HEK293 (cell line): ENCODE data around the gene SLC39A1.
A peak's percentile ranks its signal among the peaks of the same experiment; 100 is the strongest.

ENCODE experiments used
- GLI2 ChIP-seq: fragments of 450-650 bp; formaldehyde crosslinking; IDR thresholded peaks from 2 replicates; pipeline ENCODE4; 2017; ENCODE audit warnings: missing biosample characterization, missing genetic modification characterization, low read depth, borderline replicate concordance
- IKZF3 ChIP-seq: fragments of 450-650 bp; IDR thresholded peaks from 2 replicates; pipeline ENCODE4 v1.5.0; 2018; ENCODE audit warnings: missing biosample characterization, mild to moderate bottlenecking, missing genetic modification characterization, moderate library complexity
- KLF1 ChIP-seq: fragments of 450-650 bp; formaldehyde crosslinking; IDR thresholded peaks from 2 replicates; pipeline ENCODE4 v1.5.1; 2016; ENCODE audit warnings: missing biosample characterization, missing genetic modification characterization
- SETDB1 ChIP-seq: IDR thresholded peaks from one replicate; pipeline ENCODE4 v1.6.1; 2017; ENCODE audit warnings: mild to moderate bottlenecking, low read length, moderate library complexity, mixed read lengths; ENCODE audit not compliant: insufficient read length
- SP3 ChIP-seq: fragments of 450-650 bp; formaldehyde crosslinking; IDR thresholded peaks from 2 replicates; pipeline ENCODE4 v1.5.1; 2016; ENCODE audit warnings: missing biosample characterization, missing genetic modification characterization
- ZNF114 ChIP-seq: fragments of 450-650 bp; formaldehyde crosslinking; IDR thresholded peaks from 2 replicates; pipeline ENCODE4 v1.5.0; 2017; ENCODE audit warnings: missing biosample characterization, missing genetic modification characterization
- ZNF140 ChIP-seq: fragments of 450-650 bp; formaldehyde crosslinking; IDR thresholded peaks from 2 replicates; pipeline ENCODE4 v1.5.1; 2016; ENCODE audit warnings: missing biosample characterization, missing genetic modification characterization
- ZNF155 ChIP-seq: fragments of 450-650 bp; formaldehyde crosslinking; IDR thresholded peaks from 2 replicates; pipeline ENCODE4 v1.5.1; 2016; ENCODE audit warnings: missing biosample characterization, missing genetic modification characterization
- ZNF211 ChIP-seq: fragments of 450-650 bp; formaldehyde crosslinking; IDR thresholded peaks from 2 replicates; pipeline ENCODE4 v1.5.1; 2016; ENCODE audit warnings: low read depth, missing biosample characterization, missing genetic modification characterization
- ZNF24 ChIP-seq: fragments of 450-650 bp; formaldehyde crosslinking; IDR thresholded peaks from 2 replicates; pipeline ENCODE4 v1.5.1; 2016; ENCODE audit warnings: missing biosample characterization, missing genetic modification characterization
- ZNF248 ChIP-seq: fragments of 450-650 bp; formaldehyde crosslinking; IDR thresholded peaks from 2 replicates; pipeline ENCODE4 v1.5.1; 2017; ENCODE audit warnings: missing biosample characterization, missing genetic modification characterization
- ZNF274 ChIP-seq, 2 experiments: fragments of 200-500 bp in 1 of 2; fragments of 450-650 bp in 1 of 2; sonication (Bioruptor generic) in 1 of 2; formaldehyde crosslinking in 1 of 2; IDR thresholded peaks; 2 replicates each; pipeline versions ENCODE4 v1.5.1 to v1.6.1; 2014 to 2016; ENCODE audit warnings: borderline replicate concordance in 1 of 2, inconsistent platforms in 1 of 2, low read length in 1 of 2, missing biosample characterization in 1 of 2, missing genetic modification characterization in 1 of 2
- ZNF394 ChIP-seq: fragments of 450-650 bp; formaldehyde crosslinking; IDR thresholded peaks from 2 replicates; pipeline ENCODE4 v1.5.1; 2016; ENCODE audit warnings: missing biosample characterization, missing genetic modification characterization, mild to moderate bottlenecking, moderate library complexity, borderline replicate concordance
- ZNF544 ChIP-seq: fragments of 450-650 bp; formaldehyde crosslinking; IDR thresholded peaks from 2 replicates; pipeline ENCODE4 v1.5.0; 2017; ENCODE audit warnings: missing biosample characterization, missing genetic modification characterization
- ZNF571 ChIP-seq: fragments of 450-650 bp; formaldehyde crosslinking; IDR thresholded peaks from 2 replicates; pipeline ENCODE4 v1.5.0; 2017; ENCODE audit warnings: missing biosample characterization, missing genetic modification characterization
- ZNF623 ChIP-seq: fragments of 450-650 bp; formaldehyde crosslinking; IDR thresholded peaks from 2 replicates; pipeline ENCODE4 v1.5.1; 2016; ENCODE audit warnings: missing biosample characterization, missing genetic modification characterization
- ZNF707 ChIP-seq: fragments of 450-650 bp; formaldehyde crosslinking; IDR thresholded peaks from 2 replicates; pipeline ENCODE4 v1.5.1; 2016; ENCODE audit warnings: missing biosample characterization, missing genetic modification characterization
- ZNF785 ChIP-seq: fragments of 450-650 bp; formaldehyde crosslinking; IDR thresholded peaks from 2 replicates; pipeline ENCODE4 v1.5.1; 2016; ENCODE audit warnings: missing biosample characterization, missing genetic modification characterization
- ZNF792 ChIP-seq: fragments of 450-650 bp; formaldehyde crosslinking; IDR thresholded peaks from 2 replicates; pipeline ENCODE4 v1.5.1; 2016; ENCODE audit warnings: missing biosample characterization, missing genetic modification characterization
- ZSCAN16 ChIP-seq: fragments of 450-650 bp; formaldehyde crosslinking; IDR thresholded peaks from 2 replicates; pipeline ENCODE4 v1.5.1; 2016; ENCODE audit warnings: missing biosample characterization, missing genetic modification characterization
- ZSCAN23 ChIP-seq: fragments of 450-650 bp; formaldehyde crosslinking; IDR thresholded peaks from 2 replicates; pipeline ENCODE4 v1.5.1; 2016; ENCODE audit warnings: missing biosample characterization, missing genetic modification characterization
- TF ChIP-seq, protein P1 (sequence below): fragments of 450-650 bp; formaldehyde crosslinking; IDR thresholded peaks from 2 replicates; pipeline ENCODE4 v1.5.1; 2016; ENCODE audit warnings: missing biosample characterization, missing genetic modification characterization
- TF ChIP-seq, protein P2 (sequence below): fragments of 450-650 bp; formaldehyde crosslinking; IDR thresholded peaks from 2 replicates; pipeline ENCODE4 v1.5.0; 2017; ENCODE audit warnings: missing biosample characterization, missing genetic modification characterization, borderline replicate concordance
- TF ChIP-seq, protein P3 (sequence below): fragments of 450-650 bp; formaldehyde crosslinking; conservative IDR thresholded peaks from 2 replicates; pipeline ENCODE4 v1.5.1; 2016; ENCODE audit warnings: low read depth, missing biosample characterization, missing genetic modification characterization
- TF ChIP-seq, protein P4 (sequence below): fragments of 450-650 bp; formaldehyde crosslinking; IDR thresholded peaks from 2 replicates; pipeline ENCODE4 v1.5.1; 2016; ENCODE audit warnings: missing biosample characterization, missing genetic modification characterization
- TF ChIP-seq, protein P5 (sequence below): fragments of 450-650 bp; formaldehyde crosslinking; IDR thresholded peaks from 2 replicates; pipeline ENCODE4 v1.5.1; 2016; ENCODE audit warnings: missing biosample characterization, missing genetic modification characterization

Gene SLC39A1

DNA sequence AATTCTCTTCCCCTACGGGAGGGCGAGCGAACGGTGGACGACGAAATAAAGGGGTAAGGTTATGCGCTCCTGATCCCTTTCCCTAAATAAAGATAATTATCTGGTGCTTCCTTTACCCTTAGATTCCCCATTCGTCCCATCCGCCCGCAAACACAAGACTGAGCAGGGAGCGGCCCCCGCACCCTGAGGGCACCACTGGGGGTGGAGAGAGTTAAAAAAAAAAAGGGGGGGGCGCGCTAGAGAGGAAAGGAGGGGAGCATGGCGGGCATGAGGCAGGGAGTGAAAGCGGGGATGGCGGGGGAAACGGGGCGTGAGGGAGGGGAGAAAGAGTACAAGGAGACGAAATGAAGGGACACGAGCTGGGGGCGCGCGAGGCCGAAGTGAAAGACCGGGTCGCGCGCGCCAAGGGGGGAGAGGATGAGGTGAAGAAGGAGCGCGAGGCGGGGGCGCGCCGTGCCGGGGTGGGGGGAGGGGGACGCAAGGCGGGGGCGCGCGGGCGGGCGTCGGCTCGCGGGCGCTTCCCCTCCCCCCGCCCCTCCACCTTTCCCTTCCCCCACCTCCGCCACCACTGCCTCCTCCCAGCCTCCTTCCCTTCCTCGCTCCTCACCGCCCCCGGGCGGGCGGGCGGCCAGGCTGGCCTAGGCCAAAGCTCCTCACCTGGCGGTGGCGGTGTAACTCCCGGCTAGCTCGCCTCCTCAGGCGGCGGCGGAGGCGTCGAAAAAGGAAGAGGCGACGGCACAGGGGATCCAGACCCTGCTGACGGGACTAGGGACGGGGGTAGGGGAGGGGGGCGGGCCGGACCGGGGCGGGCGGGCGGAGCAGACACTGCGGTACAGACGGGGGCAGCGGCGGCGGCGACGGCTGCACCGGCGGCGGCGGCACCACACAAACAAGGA, 41.0 kb downstream of the SLC39A1 start (continued):
- no peak for TF ChIP-seq ZNF707 (tag by site-specific recombination)
- no peak for TF ChIP-seq ZNF248 (tag by site-specific recombination)
- TF ChIP-seq ZNF211 (tag by site-specific recombination) = no peak
- TF ChIP-seq SP3 = no peak
- no peak for TF ChIP-seq ZSCAN23 (tag by site-specific recombination)
- TF ChIP-seq ZNF571 (tag by site-specific recombination) = no peak
- TF ChIP-seq GLI2 = no peak
- TF ChIP-seq ZNF792 (tag by site-specific recombination) = no peak
- no peak for TF ChIP-seq ZSCAN16
- no peak for TF ChIP-seq ZNF623 (tag by site-specific recombination)
- TF ChIP-seq, protein P1, sequence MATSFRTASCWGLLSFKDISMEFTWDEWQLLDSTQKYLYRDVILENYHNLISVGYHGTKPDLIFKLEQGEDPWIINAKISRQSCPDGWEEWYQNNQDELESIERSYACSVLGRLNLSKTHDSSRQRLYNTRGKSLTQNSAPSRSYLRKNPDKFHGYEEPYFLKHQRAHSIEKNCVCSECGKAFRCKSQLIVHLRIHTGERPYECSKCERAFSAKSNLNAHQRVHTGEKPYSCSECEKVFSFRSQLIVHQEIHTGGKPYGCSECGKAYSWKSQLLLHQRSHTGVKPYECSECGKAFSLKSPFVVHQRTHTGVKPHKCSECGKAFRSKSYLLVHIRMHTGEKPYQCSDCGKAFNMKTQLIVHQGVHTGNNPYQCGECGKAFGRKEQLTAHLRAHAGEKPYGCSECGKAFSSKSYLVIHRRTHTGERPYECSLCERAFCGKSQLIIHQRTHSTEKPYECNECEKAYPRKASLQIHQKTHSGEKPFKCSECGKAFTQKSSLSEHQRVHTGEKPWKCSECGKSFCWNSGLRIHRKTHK (tag by site-specific recombination) = no peak
- no peak for TF ChIP-seq SETDB1
- TF ChIP-seq ZNF114 (tag by site-specific recombination) = no peak
- TF ChIP-seq, protein P2, sequence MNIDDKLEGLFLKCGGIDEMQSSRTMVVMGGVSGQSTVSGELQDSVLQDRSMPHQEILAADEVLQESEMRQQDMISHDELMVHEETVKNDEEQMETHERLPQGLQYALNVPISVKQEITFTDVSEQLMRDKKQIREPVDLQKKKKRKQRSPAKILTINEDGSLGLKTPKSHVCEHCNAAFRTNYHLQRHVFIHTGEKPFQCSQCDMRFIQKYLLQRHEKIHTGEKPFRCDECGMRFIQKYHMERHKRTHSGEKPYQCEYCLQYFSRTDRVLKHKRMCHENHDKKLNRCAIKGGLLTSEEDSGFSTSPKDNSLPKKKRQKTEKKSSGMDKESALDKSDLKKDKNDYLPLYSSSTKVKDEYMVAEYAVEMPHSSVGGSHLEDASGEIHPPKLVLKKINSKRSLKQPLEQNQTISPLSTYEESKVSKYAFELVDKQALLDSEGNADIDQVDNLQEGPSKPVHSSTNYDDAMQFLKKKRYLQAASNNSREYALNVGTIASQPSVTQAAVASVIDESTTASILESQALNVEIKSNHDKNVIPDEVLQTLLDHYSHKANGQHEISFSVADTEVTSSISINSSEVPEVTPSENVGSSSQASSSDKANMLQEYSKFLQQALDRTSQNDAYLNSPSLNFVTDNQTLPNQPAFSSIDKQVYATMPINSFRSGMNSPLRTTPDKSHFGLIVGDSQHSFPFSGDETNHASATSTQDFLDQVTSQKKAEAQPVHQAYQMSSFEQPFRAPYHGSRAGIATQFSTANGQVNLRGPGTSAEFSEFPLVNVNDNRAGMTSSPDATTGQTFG (tag by site-specific recombination) = no peak
- no peak for TF ChIP-seq ZNF140 (tag by site-specific recombination)
- TF ChIP-seq, protein P3, sequence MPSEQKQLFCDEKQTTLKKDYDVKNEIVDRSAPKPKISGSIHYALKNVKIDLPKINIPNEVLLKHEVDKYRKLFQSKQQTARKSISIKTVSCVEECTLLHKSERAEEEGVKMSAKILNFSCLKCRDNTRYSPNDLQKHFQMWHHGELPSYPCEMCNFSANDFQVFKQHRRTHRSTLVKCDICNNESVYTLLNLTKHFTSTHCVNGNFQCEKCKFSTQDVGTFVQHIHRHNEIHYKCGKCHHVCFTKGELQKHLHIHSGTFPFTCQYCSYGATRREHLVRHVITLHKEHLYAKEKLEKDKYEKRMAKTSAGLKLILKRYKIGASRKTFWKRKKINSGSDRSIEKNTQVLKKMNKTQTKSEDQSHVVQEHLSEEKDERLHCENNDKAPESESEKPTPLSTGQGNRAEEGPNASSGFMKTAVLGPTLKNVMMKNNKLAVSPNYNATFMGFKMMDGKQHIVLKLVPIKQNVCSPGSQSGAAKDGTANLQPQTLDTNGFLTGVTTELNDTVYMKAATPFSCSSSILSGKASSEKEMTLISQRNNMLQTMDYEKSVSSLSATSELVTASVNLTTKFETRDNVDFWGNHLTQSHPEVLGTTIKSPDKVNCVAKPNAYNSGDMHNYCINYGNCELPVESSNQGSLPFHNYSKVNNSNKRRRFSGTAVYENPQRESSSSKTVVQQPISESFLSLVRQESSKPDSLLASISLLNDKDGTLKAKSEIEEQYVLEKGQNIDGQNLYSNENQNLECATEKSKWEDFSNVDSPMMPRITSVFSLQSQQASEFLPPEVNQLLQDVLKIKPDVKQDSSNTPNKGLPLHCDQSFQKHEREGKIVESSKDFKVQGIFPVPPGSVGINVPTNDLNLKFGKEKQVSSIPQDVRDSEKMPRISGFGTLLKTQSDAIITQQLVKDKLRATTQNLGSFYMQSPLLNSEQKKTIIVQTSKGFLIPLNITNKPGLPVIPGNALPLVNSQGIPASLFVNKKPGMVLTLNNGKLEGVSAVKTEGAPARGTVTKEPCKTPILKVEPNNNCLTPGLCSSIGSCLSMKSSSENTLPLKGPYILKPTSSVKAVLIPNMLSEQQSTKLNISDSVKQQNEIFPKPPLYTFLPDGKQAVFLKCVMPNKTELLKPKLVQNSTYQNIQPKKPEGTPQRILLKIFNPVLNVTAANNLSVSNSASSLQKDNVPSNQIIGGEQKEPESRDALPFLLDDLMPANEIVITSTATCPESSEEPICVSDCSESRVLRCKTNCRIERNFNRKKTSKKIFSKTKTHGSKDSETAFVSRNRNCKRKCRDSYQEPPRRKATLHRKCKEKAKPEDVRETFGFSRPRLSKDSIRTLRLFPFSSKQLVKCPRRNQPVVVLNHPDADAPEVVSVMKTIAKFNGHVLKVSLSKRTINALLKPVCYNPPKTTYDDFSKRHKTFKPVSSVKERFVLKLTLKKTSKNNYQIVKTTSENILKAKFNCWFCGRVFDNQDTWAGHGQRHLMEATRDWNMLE (tag by site-specific recombination) = no peak
- TF ChIP-seq ZNF155 (tag by site-specific recombination) = no peak
- TF ChIP-seq KLF1 (tag by site-specific recombination) = peak; percentile 8; the same call in 1 of the 2 replicates
- TF ChIP-seq ZNF785 (tag by site-specific recombination) = no peak
- no peak for TF ChIP-seq ZNF24 (tag by site-specific recombination)
- TF ChIP-seq ZNF274 (IDR thresholded peaks at IDR 0.05; ENCODE audit: low read length) = no peak
- TF ChIP-seq ZNF274 (tag by site-specific recombination; IDR thresholded peaks at IDR 0.05; ENCODE audit: borderline replicate concordance) = no peak
- 0 out of 2 replicates have a peak, but pooled peaks have one; percentile 51 for TF ChIP-seq IKZF3 (tag by site-specific recombination)
- TF ChIP-seq, protein P4, sequence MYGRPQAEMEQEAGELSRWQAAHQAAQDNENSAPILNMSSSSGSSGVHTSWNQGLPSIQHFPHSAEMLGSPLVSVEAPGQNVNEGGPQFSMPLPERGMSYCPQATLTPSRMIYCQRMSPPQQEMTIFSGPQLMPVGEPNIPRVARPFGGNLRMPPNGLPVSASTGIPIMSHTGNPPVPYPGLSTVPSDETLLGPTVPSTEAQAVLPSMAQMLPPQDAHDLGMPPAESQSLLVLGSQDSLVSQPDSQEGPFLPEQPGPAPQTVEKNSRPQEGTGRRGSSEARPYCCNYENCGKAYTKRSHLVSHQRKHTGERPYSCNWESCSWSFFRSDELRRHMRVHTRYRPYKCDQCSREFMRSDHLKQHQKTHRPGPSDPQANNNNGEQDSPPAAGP (tag by site-specific recombination) = no peak
- TF ChIP-seq ZNF394 (tag by site-specific recombination) = no peak
- no peak for TF ChIP-seq ZNF544 (tag by site-specific recombination)
- TF ChIP-seq, protein P5, sequence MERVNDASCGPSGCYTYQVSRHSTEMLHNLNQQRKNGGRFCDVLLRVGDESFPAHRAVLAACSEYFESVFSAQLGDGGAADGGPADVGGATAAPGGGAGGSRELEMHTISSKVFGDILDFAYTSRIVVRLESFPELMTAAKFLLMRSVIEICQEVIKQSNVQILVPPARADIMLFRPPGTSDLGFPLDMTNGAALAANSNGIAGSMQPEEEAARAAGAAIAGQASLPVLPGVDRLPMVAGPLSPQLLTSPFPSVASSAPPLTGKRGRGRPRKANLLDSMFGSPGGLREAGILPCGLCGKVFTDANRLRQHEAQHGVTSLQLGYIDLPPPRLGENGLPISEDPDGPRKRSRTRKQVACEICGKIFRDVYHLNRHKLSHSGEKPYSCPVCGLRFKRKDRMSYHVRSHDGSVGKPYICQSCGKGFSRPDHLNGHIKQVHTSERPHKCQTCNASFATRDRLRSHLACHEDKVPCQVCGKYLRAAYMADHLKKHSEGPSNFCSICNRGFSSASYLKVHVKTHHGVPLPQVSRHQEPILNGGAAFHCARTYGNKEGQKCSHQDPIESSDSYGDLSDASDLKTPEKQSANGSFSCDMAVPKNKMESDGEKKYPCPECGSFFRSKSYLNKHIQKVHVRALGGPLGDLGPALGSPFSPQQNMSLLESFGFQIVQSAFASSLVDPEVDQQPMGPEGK = peak; percentile 73
